ENCODE results near the gene SLC22A23. TPM values are rescaled to one million over a fixed set of nuclear protein-coding genes. Genes with fewer than 3 reads are reported as not detected.

SLC22A23 gene
- total RNA-seq, 4 donors from 2014 or later, result 8.3 to 22.5 (median 12.8) TPM

DNA sequence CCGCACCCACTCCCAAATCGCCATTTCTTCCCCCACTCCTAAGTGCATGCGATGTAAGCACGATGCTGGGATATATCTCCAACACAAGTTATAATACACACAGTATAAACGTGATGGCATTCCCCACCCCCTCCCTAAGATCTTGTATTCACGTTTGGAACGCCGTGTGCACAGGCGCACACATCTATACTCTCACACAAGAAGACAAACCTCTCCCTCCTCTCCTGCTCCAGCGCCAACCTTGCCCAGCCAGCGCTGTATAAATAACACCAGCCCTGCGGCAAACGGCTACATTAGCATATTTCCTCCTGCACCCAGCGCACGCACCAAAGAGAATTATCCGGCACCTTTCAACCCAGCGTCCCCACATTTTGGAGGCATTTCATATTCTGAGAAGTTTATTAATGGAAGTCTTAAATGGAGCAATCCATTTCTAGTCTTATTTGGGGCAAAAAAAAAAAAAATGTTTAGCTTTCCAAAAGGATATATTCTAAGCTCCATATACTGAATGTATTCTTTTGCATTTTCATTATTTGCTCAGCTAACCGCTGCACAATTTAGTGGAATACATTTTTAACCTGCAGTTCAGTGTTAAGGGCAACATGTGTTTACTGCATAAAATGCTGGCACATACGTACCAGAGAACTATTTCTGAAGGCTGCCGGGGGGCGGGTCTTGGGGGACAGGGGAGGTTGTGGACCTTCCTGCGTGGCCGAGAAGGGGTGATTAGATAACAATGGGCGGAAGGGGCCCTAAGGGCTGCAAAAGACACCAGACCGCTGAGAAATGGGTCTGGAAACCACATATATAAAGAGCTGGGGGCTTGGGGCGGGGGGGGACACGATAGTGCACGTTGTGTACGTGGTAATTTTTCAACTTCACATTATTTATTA is 1.1 kb upstream of the SLC22A23 start:
- TF ChIP-seq, protein P1, sequence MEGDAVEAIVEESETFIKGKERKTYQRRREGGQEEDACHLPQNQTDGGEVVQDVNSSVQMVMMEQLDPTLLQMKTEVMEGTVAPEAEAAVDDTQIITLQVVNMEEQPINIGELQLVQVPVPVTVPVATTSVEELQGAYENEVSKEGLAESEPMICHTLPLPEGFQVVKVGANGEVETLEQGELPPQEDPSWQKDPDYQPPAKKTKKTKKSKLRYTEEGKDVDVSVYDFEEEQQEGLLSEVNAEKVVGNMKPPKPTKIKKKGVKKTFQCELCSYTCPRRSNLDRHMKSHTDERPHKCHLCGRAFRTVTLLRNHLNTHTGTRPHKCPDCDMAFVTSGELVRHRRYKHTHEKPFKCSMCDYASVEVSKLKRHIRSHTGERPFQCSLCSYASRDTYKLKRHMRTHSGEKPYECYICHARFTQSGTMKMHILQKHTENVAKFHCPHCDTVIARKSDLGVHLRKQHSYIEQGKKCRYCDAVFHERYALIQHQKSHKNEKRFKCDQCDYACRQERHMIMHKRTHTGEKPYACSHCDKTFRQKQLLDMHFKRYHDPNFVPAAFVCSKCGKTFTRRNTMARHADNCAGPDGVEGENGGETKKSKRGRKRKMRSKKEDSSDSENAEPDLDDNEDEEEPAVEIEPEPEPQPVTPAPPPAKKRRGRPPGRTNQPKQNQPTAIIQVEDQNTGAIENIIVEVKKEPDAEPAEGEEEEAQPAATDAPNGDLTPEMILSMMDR (IDR thresholded peaks at IDR 0.05), result no peak
- peak; percentile 28 for ATAC-seq (ENCODE audit: low FRiP score)
- no peak for DNase-seq (ENCODE audit: low spot score)

DNA sequence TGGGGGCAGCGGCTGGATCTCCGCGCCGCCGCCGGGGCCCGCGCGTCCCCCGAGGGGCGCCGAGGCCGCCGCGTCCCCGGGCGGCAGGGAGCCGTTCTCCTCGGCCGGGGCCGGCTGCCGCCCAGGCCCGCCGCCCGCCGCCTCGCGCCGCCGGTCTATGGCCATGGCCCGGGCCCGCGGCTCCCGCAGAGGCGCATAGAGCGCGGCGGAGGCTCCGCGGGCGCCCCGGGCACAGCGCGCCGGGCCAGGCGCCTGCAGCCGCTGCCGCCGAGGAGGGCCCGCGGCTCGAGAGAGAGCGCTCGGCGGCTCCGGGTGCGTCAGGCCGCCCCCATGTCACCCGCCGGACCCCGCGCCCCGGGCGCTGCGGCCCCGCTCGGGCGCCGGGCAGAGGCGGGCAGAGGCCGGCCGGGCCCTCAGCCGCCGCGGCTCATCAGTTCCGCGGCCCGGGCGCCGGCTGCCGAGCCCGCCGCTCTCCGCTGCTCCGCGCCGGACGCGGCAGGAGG is 404 bp downstream of the SLC22A23 start:
- TF ChIP-seq, protein P1 (IDR thresholded peaks at IDR 0.05), result no peak
- ATAC-seq (ENCODE audit: low FRiP score) (peak; percentile 33), DNase-seq (ENCODE audit: low spot score) (no peak)

DNA sequence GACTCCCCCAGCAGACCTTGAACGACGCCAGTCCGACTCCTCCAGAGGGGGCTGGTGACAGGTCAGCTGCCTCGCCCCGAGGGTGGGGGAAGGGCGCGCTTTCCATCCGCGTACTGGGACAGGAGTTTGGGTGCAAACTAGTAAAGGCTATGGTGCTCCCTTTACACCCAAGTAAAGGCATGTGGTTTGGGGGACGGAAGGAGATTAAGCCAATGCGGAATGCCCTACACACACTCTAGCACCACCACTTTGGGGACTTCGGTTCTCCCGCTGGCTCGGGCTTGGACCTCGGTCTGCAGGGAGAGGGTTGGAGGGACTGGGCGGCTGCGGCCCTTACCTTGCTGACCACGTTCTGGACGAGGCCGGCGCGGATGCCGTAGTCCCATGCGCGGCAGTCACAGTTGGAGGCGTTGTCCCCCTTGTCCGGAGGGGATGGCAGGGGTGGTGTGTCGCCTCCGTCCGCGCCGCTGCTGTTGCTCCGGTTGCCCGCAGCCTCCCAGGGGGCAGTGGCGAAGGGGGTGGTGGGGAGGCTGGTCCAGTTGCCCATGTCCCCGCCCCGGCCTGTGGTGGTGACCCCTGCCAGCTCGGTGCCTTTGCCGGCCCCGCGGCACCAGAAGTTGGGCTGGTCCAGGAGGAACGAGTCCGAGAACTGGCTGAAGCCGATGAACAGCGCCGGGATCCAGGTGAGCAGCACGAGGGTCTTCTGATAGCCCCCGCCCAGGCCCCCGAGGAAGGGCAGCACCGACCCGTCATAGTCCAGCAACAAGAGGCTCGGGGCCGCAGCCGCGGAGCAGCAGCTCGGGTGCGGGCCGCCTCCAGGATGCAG is 1.1 kb downstream of the SLC22A23 start:
- TF ChIP-seq, protein P1 (IDR thresholded peaks at IDR 0.05), result no peak
- DNase-seq (ENCODE audit: low spot score), result no peak
- ATAC-seq (ENCODE audit: low FRiP score), result peak; percentile 6

DNA sequence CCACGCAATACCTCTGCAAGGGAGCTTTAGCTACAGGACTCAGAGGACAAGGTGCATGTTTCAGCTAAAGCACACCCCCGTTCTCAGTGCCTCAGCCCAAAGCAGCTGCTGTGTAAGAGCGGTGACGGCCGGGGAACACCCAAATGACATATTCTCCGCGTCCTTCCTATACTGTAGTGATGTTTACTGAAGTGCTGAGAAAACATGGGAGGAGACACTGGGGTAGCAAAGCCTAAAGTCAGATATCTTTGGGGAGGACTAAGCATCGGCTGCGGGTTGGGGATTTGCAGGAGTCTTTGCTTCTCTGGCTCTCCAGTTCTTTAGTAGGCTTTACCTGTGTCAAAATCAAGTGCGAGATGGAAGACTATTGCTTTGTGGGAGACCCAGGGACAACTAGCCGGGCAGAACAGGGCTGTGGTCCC is 1.7 kb downstream of the SLC22A23 start:
- ATAC-seq (ENCODE audit: low FRiP score) (no peak), DNase-seq (ENCODE audit: low spot score) (no peak)
- TF ChIP-seq, protein P1 (IDR thresholded peaks at IDR 0.05), result no peak

DNA sequence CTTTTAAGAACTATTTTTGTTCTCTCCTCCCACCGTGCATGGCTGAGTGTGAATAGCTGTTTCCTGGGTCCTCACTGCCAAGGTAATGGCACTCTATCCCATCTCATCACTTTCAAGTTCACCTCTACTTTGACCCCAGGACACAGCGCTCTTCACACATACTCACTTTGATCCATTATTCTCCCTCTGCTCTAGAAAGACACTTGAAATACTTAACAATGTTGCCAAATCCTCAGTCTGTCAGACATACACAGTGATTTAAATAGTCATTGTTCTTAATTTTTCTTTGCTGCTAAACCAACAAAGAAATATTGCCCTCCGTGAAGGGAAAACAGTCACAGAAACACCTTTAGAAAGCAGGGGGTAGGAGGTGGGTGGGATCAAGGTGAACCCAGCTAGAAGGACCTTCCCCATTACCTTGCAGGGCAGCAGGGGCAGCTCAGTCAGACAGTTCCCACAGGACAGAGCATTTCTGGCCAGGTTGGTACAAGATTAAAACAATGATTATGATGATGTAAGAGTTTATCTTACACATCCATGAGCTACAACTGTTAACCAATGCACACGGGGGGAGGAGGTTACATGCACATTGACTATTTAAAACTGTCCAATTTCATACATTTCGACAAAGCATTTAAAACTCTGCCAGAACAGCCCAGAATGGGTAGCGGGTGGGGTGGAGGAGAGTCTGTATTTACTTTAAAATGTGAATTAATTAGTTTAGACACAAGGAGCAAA is 2.4 kb downstream of the SLC22A23 start:
- TF ChIP-seq, protein P1 (IDR thresholded peaks at IDR 0.05), result no peak
- no peak for DNase-seq (ENCODE audit: low spot score)

DNA sequence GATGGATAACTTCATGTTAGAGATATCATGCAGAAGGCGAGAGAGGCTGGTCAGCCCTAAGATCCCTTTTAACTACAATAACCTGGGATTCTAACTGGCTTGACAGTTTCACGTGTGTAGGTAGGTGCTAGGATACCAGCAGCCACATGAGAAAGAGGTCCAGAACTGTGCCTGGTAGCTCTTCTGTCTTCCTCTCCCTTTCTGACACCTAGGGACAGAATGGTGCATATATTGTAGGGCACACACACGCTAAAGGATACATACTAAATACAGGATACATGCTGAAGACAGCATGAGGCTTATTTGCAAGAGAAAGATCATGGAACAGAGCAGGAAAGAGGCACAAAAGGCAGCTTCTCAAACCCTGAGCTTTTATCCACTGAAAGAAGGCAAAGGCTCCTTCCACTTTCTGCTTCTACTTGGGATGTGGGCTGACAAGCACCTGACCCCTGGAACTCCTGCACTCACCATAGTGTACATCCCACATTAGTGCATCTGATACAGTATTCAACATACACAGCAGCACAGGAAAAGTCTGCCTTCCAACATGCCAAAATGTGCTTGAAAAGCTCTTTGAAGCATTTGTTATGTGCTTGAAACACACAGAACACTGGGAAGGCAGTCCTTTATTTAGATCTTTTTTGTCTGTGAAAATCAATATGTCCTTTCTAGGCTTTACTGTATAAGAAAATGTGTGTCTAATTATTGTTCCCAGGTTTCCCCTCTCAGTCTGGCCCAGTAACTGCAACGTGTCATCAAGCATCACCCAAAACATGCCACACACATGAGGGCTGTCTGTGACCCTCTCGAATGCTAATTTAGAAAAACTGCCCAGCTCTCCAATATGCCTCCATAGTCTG is 3.2 kb downstream of the SLC22A23 start:
- DNase-seq (ENCODE audit: low spot score) (no peak), ATAC-seq (ENCODE audit: low FRiP score) (no peak)
- TF ChIP-seq, protein P1 (IDR thresholded peaks at IDR 0.05), result no peak

More for the DNA sequence above, 2.4 kb downstream of the SLC22A23 start:
- no peak for ATAC-seq (ENCODE audit: low FRiP score)

Data from omental fat pad (tissue), 4 donors.